Calu3 (cell line): Measurements from ENCODE around the gene CACNA1D. TPM values are rescaled to one million over a fixed set of nuclear protein-coding genes. Genes with fewer than 3 reads are reported as not detected.

Experiments used
- BruUV-seq: library from RNA; stranded (reverse); fragments of 400-500 nt; replicated peaks from 2 replicates; lab custom pipeline; 2021; lab: Mats Ljungman, UMichigan
- CTCF ChIA-PET: fragments of 300-600 bp; sonication (Branson Sonifier 250); formaldehyde crosslinking; loops from one replicate; lab custom pipeline; 2022; ENCODE audit warnings: antibody characterized with exemption; lab: Charles Lee
- DNase-seq: peaks from one replicate; pipeline ENCODE4 v3.0.0; 2022
- H3K27ac Mint-ChIP-seq: one replicate; pipeline ENCODE4 v1.8.0; 2022; ENCODE audit warnings: mixed read lengths; ENCODE audit not compliant: unreplicated experiment
- H3K27me3 Mint-ChIP-seq: one replicate; pipeline ENCODE4 v1.8.0; 2022; ENCODE audit warnings: mixed read lengths; ENCODE audit not compliant: unreplicated experiment
- H3K36me3 Mint-ChIP-seq: one replicate; pipeline ENCODE4 v1.8.0; 2022; ENCODE audit warnings: mild to moderate bottlenecking, moderate library complexity, mixed read lengths; ENCODE audit not compliant: insufficient read depth, unreplicated experiment
- H3K4me1 Mint-ChIP-seq: one replicate; pipeline ENCODE4 v1.8.0; 2022; ENCODE audit warnings: mild to moderate bottlenecking, low read depth, mixed read lengths; ENCODE audit not compliant: unreplicated experiment
- H3K4me3 Mint-ChIP-seq: one replicate; pipeline ENCODE4 v1.8.0; 2022; ENCODE audit warnings: mild to moderate bottlenecking, low read depth, moderate library complexity, mixed read lengths; ENCODE audit not compliant: unreplicated experiment
- H3K9me3 Mint-ChIP-seq: one replicate; pipeline ENCODE4 v1.8.0; 2022; ENCODE audit warnings: low read depth, mixed read lengths; ENCODE audit not compliant: unreplicated experiment
- intact Hi-C: fragments of 100-400 bp; cut with micrococcal nuclease; formaldehyde crosslinking; loops from one replicate; pipeline ENCODE4 v1.10.0; 2022; ENCODE audit not compliant: unreplicated experiment
- total RNA-seq: library from RNA; stranded (reverse); gene quantifications from 2 replicates; pipeline ENCODE4 v1.2.3, GENCODE V29; 2022
- TF ChIP-seq, protein P1 (sequence below): fragments of 200-600 bp; IDR thresholded peaks from one replicate; pipeline ENCODE4 v1.8.0; 2022; ENCODE audit warnings: antibody characterized with exemption; ENCODE audit not compliant: unreplicated experiment

CACNA1D gene
- total RNA-seq, 1 experiment from 2014 or later = 48.3 TPM

DNA sequence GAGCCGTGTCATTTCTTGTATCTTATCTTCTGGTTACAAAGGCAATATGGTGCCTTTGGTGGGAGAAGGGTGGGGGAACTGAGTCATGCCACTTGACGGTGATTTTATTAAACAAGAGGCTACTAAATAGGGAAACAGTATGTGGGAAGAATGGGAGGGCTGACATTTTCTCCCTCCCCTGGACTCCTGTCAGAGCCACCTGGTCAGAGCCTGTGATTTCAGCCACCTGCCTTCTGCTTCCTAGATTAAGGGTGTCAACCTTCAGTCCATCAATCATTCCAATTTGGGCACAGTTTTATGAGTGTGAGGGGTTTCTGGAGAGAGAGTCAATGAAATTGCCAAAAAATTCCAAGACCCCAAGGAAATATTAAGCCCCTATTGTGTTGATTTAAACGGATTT is 264.4 kb downstream of the CACNA1D start:
- DNase-seq = no peak
- H3K27ac Mint-ChIP-seq = no peak overlapping the region
- H3K4me1 Mint-ChIP-seq = no peaks in the 10 kb centered on the region
- no peaks in the 10 kb centered on the region for H3K9me3 Mint-ChIP-seq
- BruUV-seq = no TSS peak
- no peaks in the 10 kb centered on the region for H3K27me3 Mint-ChIP-seq
- H3K36me3 Mint-ChIP-seq = peaks cover 3% of the 10 kb centered on the region
- H3K4me3 Mint-ChIP-seq = no peak overlapping the region
- intact Hi-C loops = no loop called here
- TF ChIP-seq, protein P1, sequence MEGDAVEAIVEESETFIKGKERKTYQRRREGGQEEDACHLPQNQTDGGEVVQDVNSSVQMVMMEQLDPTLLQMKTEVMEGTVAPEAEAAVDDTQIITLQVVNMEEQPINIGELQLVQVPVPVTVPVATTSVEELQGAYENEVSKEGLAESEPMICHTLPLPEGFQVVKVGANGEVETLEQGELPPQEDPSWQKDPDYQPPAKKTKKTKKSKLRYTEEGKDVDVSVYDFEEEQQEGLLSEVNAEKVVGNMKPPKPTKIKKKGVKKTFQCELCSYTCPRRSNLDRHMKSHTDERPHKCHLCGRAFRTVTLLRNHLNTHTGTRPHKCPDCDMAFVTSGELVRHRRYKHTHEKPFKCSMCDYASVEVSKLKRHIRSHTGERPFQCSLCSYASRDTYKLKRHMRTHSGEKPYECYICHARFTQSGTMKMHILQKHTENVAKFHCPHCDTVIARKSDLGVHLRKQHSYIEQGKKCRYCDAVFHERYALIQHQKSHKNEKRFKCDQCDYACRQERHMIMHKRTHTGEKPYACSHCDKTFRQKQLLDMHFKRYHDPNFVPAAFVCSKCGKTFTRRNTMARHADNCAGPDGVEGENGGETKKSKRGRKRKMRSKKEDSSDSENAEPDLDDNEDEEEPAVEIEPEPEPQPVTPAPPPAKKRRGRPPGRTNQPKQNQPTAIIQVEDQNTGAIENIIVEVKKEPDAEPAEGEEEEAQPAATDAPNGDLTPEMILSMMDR = no peak
- CTCF ChIA-PET = no interaction called here

DNA sequence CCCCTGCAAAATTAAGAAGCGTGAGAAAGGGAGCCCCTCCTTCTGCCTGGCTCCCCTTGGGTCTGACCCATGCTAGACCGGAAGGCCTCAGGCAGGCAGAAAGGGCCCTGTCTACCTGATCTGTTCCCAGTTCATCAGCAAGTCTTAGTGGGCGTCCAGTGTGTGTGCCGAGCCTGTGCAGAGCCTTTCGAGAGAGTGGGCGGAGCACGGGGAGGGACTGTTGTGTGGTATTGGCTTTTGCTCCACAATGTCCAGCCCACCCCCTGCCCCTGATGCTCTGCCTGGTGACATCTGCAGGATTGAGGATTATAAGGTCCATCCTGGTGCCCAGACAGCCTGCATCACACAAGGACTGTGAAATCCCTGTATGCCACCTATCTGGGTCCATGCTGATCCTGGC is 268.9 kb downstream of the CACNA1D start:
- BruUV-seq = no TSS peak
- H3K4me1 Mint-ChIP-seq = no peaks in the 10 kb centered on the region
- TF ChIP-seq, protein P1 = no peak
- H3K36me3 Mint-ChIP-seq = no peaks in the 10 kb centered on the region
- no peak overlapping the region for H3K4me3 Mint-ChIP-seq
- DNase-seq = no peak
- no peak overlapping the region for H3K27ac Mint-ChIP-seq
- H3K9me3 Mint-ChIP-seq = no peaks in the 10 kb centered on the region
- H3K27me3 Mint-ChIP-seq = no peaks in the 10 kb centered on the region
- intact Hi-C loops = no loop called here
- CTCF ChIA-PET = no interaction called here

DNA sequence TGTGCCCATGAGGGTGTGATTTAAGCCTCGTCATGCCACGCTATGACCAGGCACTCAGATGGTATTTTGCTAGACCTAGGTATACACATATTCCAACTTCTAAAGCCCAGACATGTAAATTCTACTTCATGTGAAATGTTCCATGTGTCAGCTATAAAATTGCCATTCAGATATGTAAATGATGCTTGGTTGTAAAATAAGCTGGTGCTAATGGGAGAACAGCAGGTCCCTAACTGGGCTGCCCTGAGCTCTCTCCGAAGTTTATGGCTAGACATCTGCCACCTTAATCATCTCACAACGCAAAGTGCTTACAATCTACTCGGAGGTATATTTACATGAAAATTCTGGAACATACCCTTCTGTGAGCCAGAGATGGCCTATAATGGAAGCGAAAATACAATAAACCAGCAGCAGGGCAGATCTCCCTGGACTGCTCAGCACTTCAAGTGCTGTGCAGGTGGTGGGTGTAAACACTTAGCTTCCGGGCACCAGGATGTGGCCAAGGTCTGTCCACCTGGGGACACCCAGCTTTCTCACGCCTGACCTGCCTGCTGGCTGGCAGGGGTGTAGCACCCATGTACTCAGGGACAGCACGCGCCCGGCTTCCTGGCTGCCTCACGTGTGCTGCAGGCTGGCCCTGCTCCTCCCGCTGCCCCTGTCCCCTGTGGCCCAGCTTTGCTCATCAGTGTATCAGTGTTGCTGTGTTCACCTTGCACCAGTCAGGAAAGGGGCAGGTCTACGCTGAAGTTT is 269.8 kb downstream of the CACNA1D start:
- Mint-ChIP-seq H3K4me3 (no peak overlapping the region), H3K36me3 (no peaks in the 10 kb centered on the region), H3K27me3 (no peaks in the 10 kb centered on the region), H3K4me1 (no peaks in the 10 kb centered on the region), H3K9me3 (no peaks in the 10 kb centered on the region), H3K27ac (no peak overlapping the region)
- no TSS peak for BruUV-seq
- TF ChIP-seq, protein P1 = no peak
- intact Hi-C loops = no loop called here
- CTCF ChIA-PET = no interaction called here
- DNase-seq = no peak

DNA sequence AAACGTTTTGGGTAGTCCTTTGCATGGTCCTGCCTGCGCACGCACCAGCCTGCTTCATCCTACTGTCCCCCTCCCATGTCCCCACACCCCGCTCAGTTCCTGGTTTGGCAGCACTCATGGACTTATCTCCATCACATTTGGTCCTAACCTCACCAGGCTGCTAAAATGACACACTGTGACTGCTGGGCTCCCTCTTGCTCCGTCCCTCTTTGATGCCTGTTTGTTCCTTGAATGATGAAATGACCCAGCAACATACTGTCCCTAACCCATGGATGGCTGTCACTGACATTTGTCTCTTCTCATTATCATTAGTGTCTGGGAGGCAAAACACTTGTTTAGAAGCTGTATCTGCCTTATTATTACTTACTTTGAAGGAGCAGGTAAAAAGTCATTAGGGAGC is 271.3 kb downstream of the CACNA1D start:
- no peak for DNase-seq
- Mint-ChIP-seq H3K27me3 (no peaks in the 10 kb centered on the region), H3K4me3 (no peak overlapping the region), H3K27ac (no peak overlapping the region), H3K4me1 (no peaks in the 10 kb centered on the region), H3K36me3 (no peaks in the 10 kb centered on the region), H3K9me3 (no peaks in the 10 kb centered on the region)
- TF ChIP-seq, protein P1 = no peak
- CTCF ChIA-PET = no interaction called here
- BruUV-seq = no TSS peak
- intact Hi-C loops = no loop called here
